H1 (cell line): ENCODE measurements around the gene TP53I11. TPM values are rescaled to one million over a fixed set of nuclear protein-coding genes. Genes with fewer than 3 reads are reported as not detected.

ENCODE experiments used
- CTBP2 ChIP-seq: IDR thresholded peaks from 2 replicates; pipeline ENCODE4 v1.7.0; 2011; ENCODE audit warnings: borderline replicate concordance, mild to moderate bottlenecking, moderate library complexity, mixed read lengths, low read length; ENCODE audit not compliant: insufficient read depth, insufficient read length
- FOSL1 ChIP-seq: IDR thresholded peaks from 2 replicates; pipeline ENCODE4 v1.6.1; 2011; ENCODE audit warnings: mild to moderate bottlenecking, low read depth, low read length, moderate library complexity; ENCODE audit not compliant: insufficient read depth
- JUN ChIP-seq: IDR thresholded peaks from 2 replicates; pipeline ENCODE4 v1.6.1; 2011; ENCODE audit warnings: low read depth, mild to moderate bottlenecking, improper control_type of control experiment, low read length
- POU5F1 ChIP-seq: IDR thresholded peaks from 2 replicates; pipeline ENCODE4 v1.6.1; 2011; ENCODE audit warnings: low read depth, mild to moderate bottlenecking, low read length, moderate library complexity
- RFX5 ChIP-seq: IDR thresholded peaks from 2 replicates; pipeline ENCODE4 v1.6.1; 2011; ENCODE audit warnings: low read depth, low read length, improper control_type of control experiment, borderline replicate concordance
- RNF2 ChIP-seq: fragments of 200-900, 300-1000 bp; sonication (generic); IDR thresholded peaks from 2 replicates; pipeline ENCODE4 v1.7.1; 2016; ENCODE audit warnings: borderline replicate concordance, low read depth, mild to moderate bottlenecking, antibody characterized with exemption, low read length; ENCODE audit not compliant: poor library complexity, severe bottlenecking; ENCODE audit errors: missing control alignments
- TBP ChIP-seq: IDR thresholded peaks from 2 replicates; pipeline ENCODE4 v1.6.1; 2011; ENCODE audit warnings: low read depth, low read length, improper control_type of control experiment
- polyA plus RNA-seq, 7 experiments: library from polyadenylated mRNA; depleted of rRNA in 3 of 7; stranded (reverse) in 5 of 7; unstranded in 2 of 7; fragments of >200 nt in 5 of 7; fragments of 200-250 nt in 2 of 7; gene quantifications; 1 replicate in 5 of 7; 2 replicates in 1 of 7; 4 replicates in 1 of 7; pipeline versions ENCODE4 v1.2.1 to v1.2.3, GENCODE V29; 2011 to 2013; ENCODE audit warnings: missing spikeins in 2 of 7, mixed read lengths in 2 of 7
- total RNA-seq: library from RNA; stranded (reverse); fragmentation: NEBNext Ultra II Directional; extraction: Animal tissue kit (Norgen Biotek cat#: 25700); gene quantifications from 2 replicates; pipeline ENCODE4 v1.2.1, GENCODE V29; 2021
- TF ChIP-seq, protein P1 (sequence below): fragments of 300-600 bp; sonication (generic); IDR thresholded peaks from 2 replicates; pipeline ENCODE4 v1.7.1; 2012; ENCODE audit warnings: low read length, moderate library complexity, mild to moderate bottlenecking, inconsistent platforms; ENCODE audit not compliant: insufficient replicate concordance
- TF ChIP-seq, protein P2 (sequence below): IDR thresholded peaks from 2 replicates; pipeline ENCODE4 v1.6.1; 2012; ENCODE audit warnings: inconsistent platforms

TP53I11 gene
- total and polyA plus RNA-seq, 2 of the 8 experiments (the other 6 are each of a cell fraction or from before 2014, with no cell fraction given), result 34.0 to 46.3 TPM

- TF ChIP-seq, protein P1, sequence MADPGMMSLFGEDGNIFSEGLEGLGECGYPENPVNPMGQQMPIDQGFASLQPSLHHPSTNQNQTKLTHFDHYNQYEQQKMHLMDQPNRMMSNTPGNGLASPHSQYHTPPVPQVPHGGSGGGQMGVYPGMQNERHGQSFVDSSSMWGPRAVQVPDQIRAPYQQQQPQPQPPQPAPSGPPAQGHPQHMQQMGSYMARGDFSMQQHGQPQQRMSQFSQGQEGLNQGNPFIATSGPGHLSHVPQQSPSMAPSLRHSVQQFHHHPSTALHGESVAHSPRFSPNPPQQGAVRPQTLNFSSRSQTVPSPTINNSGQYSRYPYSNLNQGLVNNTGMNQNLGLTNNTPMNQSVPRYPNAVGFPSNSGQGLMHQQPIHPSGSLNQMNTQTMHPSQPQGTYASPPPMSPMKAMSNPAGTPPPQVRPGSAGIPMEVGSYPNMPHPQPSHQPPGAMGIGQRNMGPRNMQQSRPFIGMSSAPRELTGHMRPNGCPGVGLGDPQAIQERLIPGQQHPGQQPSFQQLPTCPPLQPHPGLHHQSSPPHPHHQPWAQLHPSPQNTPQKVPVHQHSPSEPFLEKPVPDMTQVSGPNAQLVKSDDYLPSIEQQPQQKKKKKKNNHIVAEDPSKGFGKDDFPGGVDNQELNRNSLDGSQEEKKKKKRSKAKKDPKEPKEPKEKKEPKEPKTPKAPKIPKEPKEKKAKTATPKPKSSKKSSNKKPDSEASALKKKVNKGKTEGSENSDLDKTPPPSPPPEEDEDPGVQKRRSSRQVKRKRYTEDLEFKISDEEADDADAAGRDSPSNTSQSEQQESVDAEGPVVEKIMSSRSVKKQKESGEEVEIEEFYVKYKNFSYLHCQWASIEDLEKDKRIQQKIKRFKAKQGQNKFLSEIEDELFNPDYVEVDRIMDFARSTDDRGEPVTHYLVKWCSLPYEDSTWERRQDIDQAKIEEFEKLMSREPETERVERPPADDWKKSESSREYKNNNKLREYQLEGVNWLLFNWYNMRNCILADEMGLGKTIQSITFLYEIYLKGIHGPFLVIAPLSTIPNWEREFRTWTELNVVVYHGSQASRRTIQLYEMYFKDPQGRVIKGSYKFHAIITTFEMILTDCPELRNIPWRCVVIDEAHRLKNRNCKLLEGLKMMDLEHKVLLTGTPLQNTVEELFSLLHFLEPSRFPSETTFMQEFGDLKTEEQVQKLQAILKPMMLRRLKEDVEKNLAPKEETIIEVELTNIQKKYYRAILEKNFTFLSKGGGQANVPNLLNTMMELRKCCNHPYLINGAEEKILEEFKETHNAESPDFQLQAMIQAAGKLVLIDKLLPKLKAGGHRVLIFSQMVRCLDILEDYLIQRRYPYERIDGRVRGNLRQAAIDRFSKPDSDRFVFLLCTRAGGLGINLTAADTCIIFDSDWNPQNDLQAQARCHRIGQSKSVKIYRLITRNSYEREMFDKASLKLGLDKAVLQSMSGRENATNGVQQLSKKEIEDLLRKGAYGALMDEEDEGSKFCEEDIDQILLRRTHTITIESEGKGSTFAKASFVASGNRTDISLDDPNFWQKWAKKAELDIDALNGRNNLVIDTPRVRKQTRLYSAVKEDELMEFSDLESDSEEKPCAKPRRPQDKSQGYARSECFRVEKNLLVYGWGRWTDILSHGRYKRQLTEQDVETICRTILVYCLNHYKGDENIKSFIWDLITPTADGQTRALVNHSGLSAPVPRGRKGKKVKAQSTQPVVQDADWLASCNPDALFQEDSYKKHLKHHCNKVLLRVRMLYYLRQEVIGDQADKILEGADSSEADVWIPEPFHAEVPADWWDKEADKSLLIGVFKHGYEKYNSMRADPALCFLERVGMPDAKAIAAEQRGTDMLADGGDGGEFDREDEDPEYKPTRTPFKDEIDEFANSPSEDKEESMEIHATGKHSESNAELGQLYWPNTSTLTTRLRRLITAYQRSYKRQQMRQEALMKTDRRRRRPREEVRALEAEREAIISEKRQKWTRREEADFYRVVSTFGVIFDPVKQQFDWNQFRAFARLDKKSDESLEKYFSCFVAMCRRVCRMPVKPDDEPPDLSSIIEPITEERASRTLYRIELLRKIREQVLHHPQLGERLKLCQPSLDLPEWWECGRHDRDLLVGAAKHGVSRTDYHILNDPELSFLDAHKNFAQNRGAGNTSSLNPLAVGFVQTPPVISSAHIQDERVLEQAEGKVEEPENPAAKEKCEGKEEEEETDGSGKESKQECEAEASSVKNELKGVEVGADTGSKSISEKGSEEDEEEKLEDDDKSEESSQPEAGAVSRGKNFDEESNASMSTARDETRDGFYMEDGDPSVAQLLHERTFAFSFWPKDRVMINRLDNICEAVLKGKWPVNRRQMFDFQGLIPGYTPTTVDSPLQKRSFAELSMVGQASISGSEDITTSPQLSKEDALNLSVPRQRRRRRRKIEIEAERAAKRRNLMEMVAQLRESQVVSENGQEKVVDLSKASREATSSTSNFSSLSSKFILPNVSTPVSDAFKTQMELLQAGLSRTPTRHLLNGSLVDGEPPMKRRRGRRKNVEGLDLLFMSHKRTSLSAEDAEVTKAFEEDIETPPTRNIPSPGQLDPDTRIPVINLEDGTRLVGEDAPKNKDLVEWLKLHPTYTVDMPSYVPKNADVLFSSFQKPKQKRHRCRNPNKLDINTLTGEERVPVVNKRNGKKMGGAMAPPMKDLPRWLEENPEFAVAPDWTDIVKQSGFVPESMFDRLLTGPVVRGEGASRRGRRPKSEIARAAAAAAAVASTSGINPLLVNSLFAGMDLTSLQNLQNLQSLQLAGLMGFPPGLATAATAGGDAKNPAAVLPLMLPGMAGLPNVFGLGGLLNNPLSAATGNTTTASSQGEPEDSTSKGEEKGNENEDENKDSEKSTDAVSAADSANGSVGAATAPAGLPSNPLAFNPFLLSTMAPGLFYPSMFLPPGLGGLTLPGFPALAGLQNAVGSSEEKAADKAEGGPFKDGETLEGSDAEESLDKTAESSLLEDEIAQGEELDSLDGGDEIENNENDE, result no peak
- TF ChIP-seq TBP, result no peak
- no peak for TF ChIP-seq RFX5
- TF ChIP-seq CTBP2, result no peak
- no peak for TF ChIP-seq FOSL1
- TF ChIP-seq, protein P2, sequence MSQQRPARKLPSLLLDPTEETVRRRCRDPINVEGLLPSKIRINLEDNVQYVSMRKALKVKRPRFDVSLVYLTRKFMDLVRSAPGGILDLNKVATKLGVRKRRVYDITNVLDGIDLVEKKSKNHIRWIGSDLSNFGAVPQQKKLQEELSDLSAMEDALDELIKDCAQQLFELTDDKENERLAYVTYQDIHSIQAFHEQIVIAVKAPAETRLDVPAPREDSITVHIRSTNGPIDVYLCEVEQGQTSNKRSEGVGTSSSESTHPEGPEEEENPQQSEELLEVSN, result no peak
- TF ChIP-seq RNF2, result no peak
- no peak for TF ChIP-seq POU5F1
- no peak for TF ChIP-seq JUN
Observed at GRCh38 chr11:44957776-44958564, 7.3 kb upstream of the TP53I11 start (continued).
